ENCODE results near the gene NOXA1.

- TF ChIP-seq EZH2 (IDR thresholded peaks at IDR 0.05; ENCODE audit: borderline replicate concordance, insufficient read depth, low read length, poor library complexity, severe bottlenecking): no peak
- no peak for TF ChIP-seq TAF1 (IDR thresholded peaks at IDR 0.05; ENCODE audit: low read depth)
- TF ChIP-seq CTCF (IDR thresholded peaks at IDR 0.05; ENCODE audit: poor library complexity, severe bottlenecking): no peak
- no peak for TF ChIP-seq EP300 (conservative IDR thresholded peaks at IDR 0.05; ENCODE audit: poor library complexity, severe bottlenecking)
- TF ChIP-seq POLR2AphosphoS5 (IDR thresholded peaks at IDR 0.05): no peak
- no peak for TF ChIP-seq MXI1 (conservative IDR thresholded peaks at IDR 0.05; ENCODE audit: poor library complexity, severe bottlenecking)
These were observed 4.5 kb downstream of the NOXA1 start for GRCh38 chr9:137427454-137428310.

Measured in neural cell (in vitro differentiated cells).